HG03565 (cell line): ENCODE measurements around the gene EFCAB12.
"Not testable (repeated sequence)": the region's sequence is repeated elsewhere in the genome, so short reads cannot be mapped to it uniquely, and the experiment has no call there.

Experiments
- ATAC-seq: cut with Tn5 transposase; IDR thresholded peaks from one replicate; pipeline ENCODE4 v1.9.1; 2021; ENCODE audit warnings: mild to moderate bottlenecking, moderate library complexity; ENCODE audit not compliant: unreplicated experiment

The EFCAB12 gene

DNA sequence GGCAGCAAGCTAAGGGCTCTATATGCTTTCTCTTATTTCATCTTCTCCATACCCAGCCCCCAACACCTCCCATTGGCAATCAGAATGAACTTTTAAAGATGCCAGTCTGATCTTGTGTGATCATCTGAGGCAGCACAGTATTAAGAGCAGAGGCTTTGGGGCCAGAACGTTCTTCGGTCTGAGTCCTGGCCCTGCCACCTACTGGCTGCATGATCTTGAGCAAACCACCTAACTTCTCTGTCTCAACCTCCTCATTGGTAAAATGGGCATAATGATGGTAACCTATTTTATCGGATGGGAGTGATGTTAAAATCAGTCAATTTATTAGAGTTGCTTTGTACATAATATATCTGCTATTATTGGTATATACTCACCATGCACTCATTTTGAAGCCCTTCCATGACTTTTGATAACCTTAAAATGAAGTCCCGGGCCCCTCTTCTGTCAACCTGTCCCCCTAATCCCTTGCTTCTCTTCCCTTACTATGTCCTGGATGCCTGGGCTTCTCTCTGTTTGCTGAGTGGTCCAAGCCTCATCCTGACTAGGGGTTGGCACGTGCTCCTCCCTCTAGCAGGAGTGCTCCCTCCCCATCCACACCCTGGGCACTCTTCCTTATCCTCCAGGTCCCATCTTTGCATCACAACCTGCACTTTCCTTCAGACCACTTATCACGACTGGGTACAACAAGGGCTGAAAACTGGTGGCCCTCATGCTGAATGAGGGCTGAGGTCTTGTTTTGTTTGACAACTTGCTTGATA, 6.3 kb downstream of the EFCAB12 start:
- no peak for ATAC-seq

DNA sequence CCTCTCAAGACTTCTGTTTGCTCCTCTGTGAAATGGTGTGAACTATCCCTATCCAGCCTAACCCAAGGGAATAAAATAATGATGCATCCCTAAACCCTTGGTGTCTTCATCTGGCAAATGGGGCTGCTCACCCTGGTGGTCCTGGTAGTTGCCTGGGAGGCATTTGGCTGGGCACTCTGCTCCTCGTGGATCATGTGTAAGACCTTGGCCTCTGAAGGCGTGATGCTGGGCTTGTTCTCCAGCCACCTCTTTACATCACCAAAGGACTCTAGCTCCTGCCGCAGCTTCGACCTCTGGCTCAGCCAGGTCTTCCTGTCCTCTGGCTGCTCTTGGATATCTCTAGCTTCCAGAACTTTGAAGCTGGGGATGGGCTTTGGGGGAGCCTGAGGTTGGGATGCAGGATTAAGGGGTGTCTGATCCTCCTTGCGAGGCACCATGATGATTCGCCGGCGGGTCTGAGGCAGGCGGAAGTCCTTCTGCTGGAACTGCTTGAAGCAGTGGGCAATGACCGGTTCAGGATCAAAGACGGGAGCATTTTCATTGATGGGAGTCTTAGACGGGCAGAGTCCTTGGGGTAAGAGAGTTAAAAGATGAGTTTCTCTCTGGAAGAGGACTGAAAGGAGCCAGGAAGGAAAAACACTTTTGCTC, 7.1 kb downstream of the EFCAB12 start:
- ATAC-seq: no peak

DNA sequence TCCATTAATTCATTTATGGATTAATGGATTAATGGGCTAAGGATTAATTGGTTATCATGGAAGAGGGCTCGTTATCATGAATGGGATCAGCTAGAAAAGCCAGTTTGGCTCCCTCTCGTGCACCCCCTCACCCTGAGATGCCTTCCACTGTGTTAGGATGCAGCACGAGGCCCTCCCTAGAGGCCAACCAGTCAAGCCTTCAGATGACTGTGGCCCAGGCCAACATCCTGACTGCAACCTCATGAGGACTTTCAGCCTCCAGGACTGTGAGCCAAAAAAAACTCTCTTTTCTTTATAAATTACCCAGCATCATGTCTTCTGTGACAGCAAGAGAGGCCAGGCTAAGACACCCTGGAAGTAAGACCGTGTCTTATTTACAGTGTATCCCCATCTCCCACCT, 9.0 kb downstream of the EFCAB12 start:
- no peak for ATAC-seq

- no peak for ATAC-seq
Measured at GRCh38 chr3:129418041-129418973, 10.1 kb downstream of the EFCAB12 start.

DNA sequence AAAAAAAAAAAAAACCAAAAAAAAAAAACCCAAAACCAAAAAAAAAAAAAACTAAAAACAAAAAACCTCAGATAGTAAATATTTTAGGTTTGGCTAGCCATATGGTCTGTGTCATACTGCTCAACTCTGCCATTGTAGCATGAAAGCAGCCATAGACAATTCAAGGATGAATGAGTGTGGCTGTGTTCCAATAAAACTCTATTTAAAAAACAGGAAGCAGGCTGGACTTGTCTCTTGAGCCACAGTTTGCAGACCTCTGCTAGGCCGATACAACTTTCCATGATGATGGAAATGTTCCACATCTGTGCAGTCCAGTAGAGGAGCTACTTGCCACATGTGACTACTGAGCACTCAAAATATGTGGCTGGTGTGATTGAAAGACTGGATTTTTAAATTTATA, 11.1 kb downstream of the EFCAB12 start:
- ATAC-seq: no peak

- ATAC-seq: no peak
Measured at GRCh38 chr3:129416415-129416814, 12.0 kb downstream of the EFCAB12 start.

DNA sequence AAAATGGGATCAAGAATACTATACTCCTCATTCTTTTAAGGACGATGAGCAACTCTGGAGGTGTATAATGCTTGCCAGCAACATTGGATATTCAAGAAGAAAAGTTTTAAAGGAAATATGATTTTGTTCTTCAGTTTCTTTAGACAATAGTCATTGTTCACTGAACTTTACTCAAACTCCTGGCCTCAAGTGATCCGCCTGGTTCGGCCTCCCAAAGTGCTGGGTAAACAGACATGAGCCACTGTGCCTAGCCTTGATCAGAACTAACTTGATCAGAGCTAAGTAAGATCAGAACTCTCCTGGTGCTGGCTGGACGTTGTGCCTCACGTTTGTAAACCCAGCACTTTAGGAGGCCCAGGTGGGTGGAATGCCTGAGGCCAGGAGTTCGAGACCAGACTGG, 12.6 kb downstream of the EFCAB12 start:
- no peak for ATAC-seq

- no peak for ATAC-seq
Measured at GRCh38 chr3:129415378-129415777, 13.1 kb downstream of the EFCAB12 start.

DNA sequence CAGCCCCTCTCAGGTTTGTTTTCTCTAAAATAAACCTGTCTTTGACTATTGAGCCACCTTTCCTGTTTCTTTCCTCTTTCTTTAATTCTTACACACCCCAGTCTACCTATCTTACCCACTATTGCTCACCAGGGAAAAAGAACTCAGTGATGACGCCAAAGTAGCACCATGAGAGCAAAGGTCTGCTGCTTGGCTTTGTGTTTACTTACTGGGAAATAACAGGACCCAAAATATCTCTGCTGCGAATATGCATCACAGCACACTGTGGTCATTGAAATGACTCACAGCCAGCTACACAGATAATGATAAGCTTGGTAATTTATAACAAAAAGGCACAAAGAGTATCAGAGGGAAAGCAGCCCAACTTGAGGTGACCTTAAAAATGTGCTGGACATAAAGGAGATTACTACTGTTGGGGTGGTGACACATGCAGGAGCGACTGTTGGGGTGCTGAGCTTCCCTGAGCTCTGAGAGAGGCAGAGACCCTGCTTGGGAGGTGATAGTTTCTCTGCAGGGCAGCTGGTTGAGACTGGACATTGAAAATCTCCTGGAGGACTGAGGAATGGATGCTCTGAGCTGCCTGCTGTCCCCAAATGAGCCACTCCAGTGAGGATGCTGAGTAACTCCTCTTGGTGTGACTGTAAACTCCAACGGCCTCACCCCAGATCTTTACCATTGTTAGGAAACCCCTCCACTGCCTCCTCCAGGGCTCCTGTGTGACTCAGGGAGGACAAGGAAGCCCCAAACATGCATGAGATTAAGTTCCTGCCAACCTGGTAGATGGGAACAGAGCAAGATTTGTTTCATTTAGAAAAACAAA, 14.5 kb downstream of the EFCAB12 start:
- ATAC-seq: peak; percentile 81

- not testable (repeated sequence) for ATAC-seq
Measured at GRCh38 chr3:129413238-129413637, 15.2 kb downstream of the EFCAB12 start.

- ATAC-seq: no peak
Measured at GRCh38 chr3:129412542-129413198, 15.8 kb downstream of the EFCAB12 start.

DNA sequence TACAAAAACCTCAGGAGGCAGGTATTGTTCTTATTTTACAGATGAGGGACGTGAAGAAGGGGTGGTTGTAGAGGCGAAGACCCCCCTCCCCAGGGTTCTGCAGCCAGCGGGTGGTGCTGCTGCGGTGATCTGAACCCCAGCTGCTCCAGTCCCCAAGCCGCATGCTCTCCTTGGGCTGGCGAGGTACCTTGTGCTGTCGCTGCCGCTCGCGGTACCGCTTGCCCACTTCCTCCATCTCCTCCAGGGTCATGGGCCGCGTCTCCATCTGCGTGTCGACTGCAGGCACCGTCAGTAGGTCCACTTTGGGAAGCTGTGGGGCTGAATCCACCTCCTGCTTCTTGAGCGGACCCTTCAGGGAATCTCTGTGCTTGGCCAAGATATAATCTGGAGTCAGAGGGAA, 17.5 kb downstream of the EFCAB12 start:
- ATAC-seq: no peak

- no peak for ATAC-seq
Measured at GRCh38 chr3:129409541-129409940, 18.9 kb downstream of the EFCAB12 start.

GRCh38 chr3:129404610-129405009, 23.8 kb downstream of the EFCAB12 start:
- no peak for ATAC-seq

DNA sequence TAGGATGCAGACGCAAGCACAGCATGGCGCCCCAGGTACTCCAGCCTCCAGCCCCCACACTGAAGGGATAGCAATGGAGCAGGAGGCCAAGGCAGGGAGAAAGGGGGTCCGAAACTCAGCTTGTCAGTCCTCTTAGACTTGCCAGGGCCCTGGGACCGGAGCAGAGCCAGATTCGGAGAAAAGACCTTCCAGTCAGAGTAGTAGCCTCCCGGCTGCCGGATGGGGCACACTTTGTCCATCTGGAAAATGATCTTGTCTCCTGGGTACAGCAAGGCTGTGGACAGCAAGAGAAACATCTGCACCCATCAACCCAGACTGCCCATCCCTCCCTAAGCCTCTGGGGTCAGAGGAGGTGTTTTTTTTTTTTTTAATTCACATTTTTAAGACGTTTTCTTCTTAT, 24.3 kb downstream of the EFCAB12 start:
- no peak for ATAC-seq

- no peak for ATAC-seq
Measured at GRCh38 chr3:129403450-129403849, 25.0 kb downstream of the EFCAB12 start.

GRCh38 chr3:129402616-129403015, 25.8 kb downstream of the EFCAB12 start:
- no peak for ATAC-seq

DNA sequence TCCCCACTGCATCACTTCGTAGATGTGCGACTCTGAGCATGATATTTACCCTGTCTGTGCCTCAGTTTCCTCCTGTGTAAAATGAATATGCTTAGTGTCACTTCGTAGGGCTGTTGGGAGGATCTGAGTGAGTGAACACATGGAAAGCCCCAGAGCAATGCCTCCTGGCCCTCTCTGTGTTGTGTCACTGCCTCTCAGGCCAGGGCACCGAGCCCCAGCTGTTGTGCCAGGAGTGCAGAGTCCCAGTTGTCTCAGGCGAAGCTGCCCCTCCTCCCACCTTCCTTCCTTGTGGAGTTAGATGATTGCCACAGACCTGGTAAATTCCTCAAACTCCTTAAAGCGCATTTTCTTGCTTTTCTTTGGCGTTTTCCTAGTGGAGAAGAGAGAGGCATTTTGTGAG, 26.2 kb downstream of the EFCAB12 start:
- ATAC-seq: no peak

DNA sequence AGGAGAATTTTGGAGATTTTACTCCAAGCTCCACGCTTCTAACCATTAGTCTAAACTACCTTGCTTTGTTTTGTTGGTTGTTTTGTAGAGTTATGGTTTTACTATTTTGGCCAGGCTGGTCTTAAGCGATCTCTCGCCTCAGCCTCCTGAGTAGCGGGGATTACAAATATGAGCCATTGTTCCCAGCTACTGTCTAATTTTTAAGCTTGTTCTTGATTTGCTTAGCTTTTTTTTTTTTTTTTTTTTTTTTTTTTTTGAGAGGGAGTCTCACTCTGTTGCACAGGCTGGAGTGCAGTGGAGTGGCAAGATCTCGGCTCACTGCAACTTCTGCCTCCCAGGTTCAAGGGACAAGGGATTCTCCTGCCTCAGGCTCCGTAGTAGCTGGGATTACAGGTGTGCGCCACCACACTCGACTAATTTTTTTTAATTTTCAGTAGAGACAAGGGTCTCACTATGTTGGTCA, 28.5 kb downstream of the EFCAB12 start:
- no peak for ATAC-seq
